Activated CD4-positive, alpha-beta T cell treated with anti-CD3 and anti-CD28 coated beads, Interleukin-2, amount 10 ng/mL, durations not matched to agents 7 days and 5 days (primary cell): ENCODE measurements around the gene RAB3IL1. TPM values are rescaled to one million over a fixed set of nuclear protein-coding genes. Genes with fewer than 3 reads are reported as not detected.

Experiments used
- CTCF ChIA-PET: fragments of 350-600 bp; sonication (Branson Sonifier 250); formaldehyde crosslinking; loops from one replicate; lab custom pipeline; 2021; ENCODE audit warnings: antibody characterized with exemption; lab: Charles Lee
- POLR2A ChIA-PET: fragments of 350-600 bp; sonication (Branson Sonifier 250); formaldehyde crosslinking; loops from one replicate; lab custom pipeline; 2021; ENCODE audit warnings: antibody characterized with exemption; lab: Charles Lee
- DNase-seq: peaks from one replicate; pipeline ENCODE4 v3.0.0-alpha.2; 2020
- H3K27ac Mint-ChIP-seq: one replicate; pipeline ENCODE4 v1.8.0; 2021; ENCODE audit warnings: mild to moderate bottlenecking, moderate library complexity, mixed read lengths
- H3K27me3 Mint-ChIP-seq: one replicate; pipeline ENCODE4 v1.8.0; 2021; ENCODE audit warnings: mixed read lengths
- H3K36me3 Mint-ChIP-seq: one replicate; pipeline ENCODE4 v1.8.0; 2021; ENCODE audit warnings: low read depth, mixed read lengths
- H3K4me1 Mint-ChIP-seq: one replicate; pipeline ENCODE4 v1.8.0; 2021; ENCODE audit warnings: mixed read lengths
- H3K4me3 Mint-ChIP-seq: one replicate; pipeline ENCODE4 v1.8.0; 2021; ENCODE audit warnings: mild to moderate bottlenecking, moderate library complexity, mixed read lengths
- H3K9me3 Mint-ChIP-seq: one replicate; pipeline ENCODE4 v1.8.0; 2021; ENCODE audit warnings: mixed read lengths
- total RNA-seq, 2 experiments: library from RNA; stranded (reverse); gene quantifications; one replicate each; pipeline ENCODE4 v1.2.3, GENCODE V29; 2021

The RAB3IL1 gene
- total RNA-seq, 2 experiments from 2014 or later, result not detected

DNA sequence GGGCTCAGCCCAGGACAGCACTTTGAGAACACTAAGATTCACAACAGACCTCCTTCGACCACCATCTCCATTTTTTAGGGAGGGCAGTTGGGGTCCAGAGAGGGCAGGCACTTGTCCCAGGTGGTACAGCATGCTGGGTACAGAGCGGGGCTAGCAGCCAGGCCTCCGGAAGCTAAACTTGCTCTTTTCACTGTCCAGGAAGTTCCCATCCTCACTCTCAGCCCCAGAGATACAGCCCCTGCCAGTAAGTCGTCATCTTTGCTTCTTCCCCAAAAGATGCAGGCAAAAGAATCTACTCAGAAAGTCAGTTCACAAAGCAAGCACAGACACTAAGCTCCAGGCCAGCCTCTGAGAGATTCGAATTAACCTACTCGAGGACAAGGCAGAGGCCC lies 6.7 kb upstream of the RAB3IL1 start:
- Mint-ChIP-seq H3K4me1 (no peaks in the 10 kb centered on the region), H3K36me3 (no peaks in the 10 kb centered on the region), H3K4me3 (no peak overlapping the region), H3K27me3 (peaks cover 11% of the 10 kb centered on the region), H3K9me3 (no peaks in the 10 kb centered on the region), H3K27ac (no peak overlapping the region)
- ChIA-PET CTCF (interaction anchor here (2.0 kb wide), 1 partner anchor 23 kb away, joined by 6 read pairs; no protein-coding TSS in a partner anchor), POLR2A (no interaction called here)
- no peak for DNase-seq

DNA sequence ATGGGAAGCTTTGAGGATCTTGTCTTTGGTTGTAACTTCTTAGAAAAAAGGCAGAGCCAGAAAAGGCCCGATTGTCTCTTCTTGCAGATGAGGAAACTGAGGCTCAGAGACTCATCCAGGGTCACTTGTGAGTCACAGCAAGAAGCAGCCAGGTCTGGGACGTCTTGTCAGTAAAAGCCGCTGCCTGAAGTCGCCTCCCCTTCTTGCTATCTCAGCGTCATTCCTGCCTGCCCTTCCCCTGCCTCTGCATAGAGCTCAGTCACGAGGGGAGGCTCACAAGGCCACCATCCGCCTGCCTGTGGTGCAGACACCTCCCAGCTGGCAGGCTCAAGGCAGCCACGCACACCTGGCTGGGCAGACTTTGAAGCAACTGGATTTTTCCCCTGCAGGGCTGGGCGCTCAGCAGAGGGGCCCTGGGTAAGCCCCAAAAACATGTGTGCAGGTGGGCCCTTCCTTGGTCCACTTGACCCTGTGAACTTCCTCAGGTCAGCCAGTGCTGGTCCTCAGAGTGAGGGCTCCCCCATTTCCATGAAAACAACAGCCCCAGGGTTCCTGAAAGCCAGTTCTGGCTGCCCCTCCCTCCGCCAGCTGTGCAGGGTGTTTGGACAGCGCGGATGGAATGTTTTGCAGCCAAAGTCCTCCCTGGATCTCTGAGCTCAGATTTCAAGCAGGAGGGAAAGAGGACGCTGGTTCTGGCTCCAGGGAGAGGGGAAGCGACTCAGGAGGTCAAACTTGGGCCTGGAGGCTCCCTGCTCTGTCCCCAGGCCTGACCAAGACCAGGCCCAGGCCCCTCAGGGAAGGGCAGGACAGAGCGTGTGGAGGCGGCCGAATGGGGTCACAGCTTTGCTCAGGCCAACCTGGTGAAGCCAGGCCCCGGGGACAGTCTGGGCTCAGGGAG lies 6.0 kb upstream of the RAB3IL1 start:
- ChIA-PET POLR2A (no interaction called here), CTCF (interaction anchor here (1.5 to 2.0 kb wide), 2 partner anchors 24 to 53 kb away, joined by 4 to 6 read pairs; no protein-coding TSS in a partner anchor)
- no peak for DNase-seq
- no peaks in the 10 kb centered on the region for H3K9me3 Mint-ChIP-seq
- peaks cover 18% of the 10 kb centered on the region for H3K27me3 Mint-ChIP-seq
- peaks cover under 1% of the 10 kb centered on the region for H3K4me1 Mint-ChIP-seq
- no peak overlapping the region for H3K27ac Mint-ChIP-seq
- no peaks in the 10 kb centered on the region for H3K36me3 Mint-ChIP-seq
- no peak overlapping the region for H3K4me3 Mint-ChIP-seq

- Mint-ChIP-seq H3K36me3 (no peaks in the 10 kb centered on the region), H3K4me1 (peaks cover 9% of the 10 kb centered on the region), H3K9me3 (no peaks in the 10 kb centered on the region), H3K27ac (no peak overlapping the region), H3K27me3 (peaks cover 26% of the 10 kb centered on the region), H3K4me3 (no peak overlapping the region)
- CTCF ChIA-PET, result interaction anchor here (1.5 to 2.0 kb wide), 2 partner anchors 25 to 52 kb away, joined by 4 to 6 read pairs; no protein-coding TSS in a partner anchor
- POLR2A ChIA-PET, result no interaction called here
- no peak for DNase-seq
Observed at GRCh38 chr11:61922539-61922938, 5.2 kb upstream of the RAB3IL1 start.

DNA sequence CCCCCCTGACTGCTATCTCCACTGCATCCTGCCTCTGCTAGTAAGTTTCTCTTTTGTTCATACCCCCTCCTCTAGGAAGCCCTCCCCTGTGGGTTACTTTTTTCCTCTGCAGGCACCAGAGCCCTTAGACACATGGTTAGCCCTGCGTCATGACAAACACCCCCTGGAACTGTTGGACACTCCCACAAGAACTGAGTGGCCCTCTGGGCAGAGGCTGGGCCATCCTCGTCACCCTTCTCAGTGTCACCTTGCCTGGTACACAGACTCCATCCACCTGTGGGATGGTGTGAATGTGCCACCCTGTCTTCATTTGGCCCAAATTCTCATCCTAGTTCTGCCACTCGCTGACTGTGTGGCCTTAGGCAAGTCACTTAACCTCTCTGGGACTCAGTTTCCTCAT lies 4.1 kb upstream of the RAB3IL1 start:
- Mint-ChIP-seq H3K4me3 (no peak overlapping the region), H3K9me3 (no peaks in the 10 kb centered on the region), H3K4me1 (peaks cover 9% of the 10 kb centered on the region), H3K36me3 (no peaks in the 10 kb centered on the region), H3K27me3 (peaks cover 31% of the 10 kb centered on the region), H3K27ac (no peak overlapping the region)
- no peak for DNase-seq
- ChIA-PET CTCF (no interaction called here), POLR2A (no interaction called here)

GRCh38 chr11:61919705-61920631 lies 2.6 kb upstream of the RAB3IL1 start:
- H3K9me3 Mint-ChIP-seq, result no peaks in the 10 kb centered on the region
- CTCF ChIA-PET, result interaction anchor here (0.6 to 1.8 kb wide), 4 partner anchors 9 to 41 kb away, joined by 3 to 7 read pairs (median 4); no protein-coding TSS in a partner anchor
- POLR2A ChIA-PET, result interaction anchor here (0.7 kb wide), 1 partner anchor 75 kb away, joined by 3 read pairs; no protein-coding TSS in a partner anchor
- H3K4me3 Mint-ChIP-seq, result no peak overlapping the region
- H3K27me3 Mint-ChIP-seq, result peaks cover 40% of the 10 kb centered on the region
- H3K4me1 Mint-ChIP-seq, result peaks cover 9% of the 10 kb centered on the region
- no peak overlapping the region for H3K27ac Mint-ChIP-seq
- no peaks in the 10 kb centered on the region for H3K36me3 Mint-ChIP-seq
- DNase-seq, result no peak

DNA sequence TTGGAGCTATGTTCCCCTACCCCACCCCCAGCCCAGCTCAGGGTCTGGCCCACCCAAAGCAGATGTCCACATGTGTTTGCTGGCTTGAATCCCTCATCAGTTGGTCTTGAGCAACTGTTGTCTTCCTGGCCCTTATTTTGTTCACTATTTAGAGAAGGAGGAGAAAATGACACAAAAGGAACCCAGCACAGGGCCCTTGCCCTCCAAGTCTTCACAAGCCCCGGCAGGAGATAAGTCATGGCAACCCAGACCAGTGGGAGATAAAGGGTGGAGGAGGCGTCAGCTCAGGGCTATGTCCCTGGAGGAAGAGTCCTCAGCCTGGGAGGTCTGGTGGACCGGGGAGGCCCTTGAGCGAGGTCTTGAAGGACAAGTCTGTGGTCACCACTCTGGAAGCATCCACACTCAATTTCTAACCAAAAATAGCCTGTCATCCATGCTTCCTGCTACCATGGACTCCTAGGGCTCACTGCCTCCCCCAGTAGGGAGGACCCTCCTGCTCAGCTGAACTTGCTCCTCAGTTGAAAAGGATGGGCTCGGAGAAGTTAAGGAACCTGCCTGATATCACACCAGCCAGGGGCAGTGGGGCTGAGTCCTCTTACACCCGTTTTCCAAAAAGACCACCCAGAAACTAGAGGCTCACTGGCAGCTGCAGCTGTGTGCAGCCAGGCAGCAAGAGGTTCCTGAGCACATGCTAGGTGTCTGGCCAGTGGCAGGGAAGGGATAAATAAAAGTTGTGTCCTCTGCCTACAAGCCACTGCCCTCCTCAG lies 1.8 kb upstream of the RAB3IL1 start:
- no peaks in the 10 kb centered on the region for H3K9me3 Mint-ChIP-seq
- H3K4me1 Mint-ChIP-seq, result peaks cover 9% of the 10 kb centered on the region
- no peak overlapping the region for H3K27ac Mint-ChIP-seq
- ChIA-PET CTCF (interaction anchor here (0.9 to 1.8 kb wide), 4 partner anchors 10 to 21 kb away, joined by 3 to 7 read pairs (median 3); no protein-coding TSS in a partner anchor), POLR2A (interaction anchor here (0.7 kb wide), 1 partner anchor 74 kb away, joined by 3 read pairs; no protein-coding TSS in a partner anchor)
- DNase-seq, result no peak
- no peak overlapping the region for H3K4me3 Mint-ChIP-seq
- H3K36me3 Mint-ChIP-seq, result no peaks in the 10 kb centered on the region
- H3K27me3 Mint-ChIP-seq, result peaks cover 41% of the 10 kb centered on the region

DNA sequence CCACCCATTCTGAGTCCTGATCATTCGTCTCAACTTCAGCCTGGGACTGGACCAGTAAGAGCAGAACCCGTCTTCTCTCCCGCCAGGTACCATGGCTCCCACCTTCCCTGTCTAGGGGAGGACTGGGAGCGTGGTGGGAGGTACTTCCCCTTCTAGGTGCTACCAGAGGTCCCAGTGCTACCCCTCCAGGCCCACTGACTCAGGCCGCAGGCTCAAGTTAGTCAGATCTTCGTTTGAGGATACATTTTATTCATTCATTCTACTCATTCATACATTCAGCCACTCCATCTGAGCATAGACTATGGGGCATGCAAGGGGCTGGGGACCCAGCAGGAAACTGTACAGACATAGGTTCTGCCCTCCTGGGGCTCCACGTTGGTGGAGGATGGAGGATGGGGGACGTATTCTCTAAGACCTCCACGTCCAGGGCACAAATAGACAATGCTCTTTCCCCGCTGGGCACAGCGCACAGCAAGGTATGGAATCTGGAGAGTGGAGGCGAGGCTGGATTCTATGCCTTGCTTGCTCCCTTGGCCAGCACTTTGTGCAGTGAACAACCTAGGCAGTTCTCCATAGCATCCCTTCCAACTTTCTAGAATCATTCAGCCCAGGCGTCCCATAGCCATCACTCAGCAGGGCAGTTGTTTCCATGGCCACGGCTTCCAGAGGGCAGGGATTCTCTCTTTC lies 1.0 kb upstream of the RAB3IL1 start:
- Mint-ChIP-seq H3K9me3 (no peaks in the 10 kb centered on the region), H3K27ac (no peak overlapping the region), H3K36me3 (no peaks in the 10 kb centered on the region), H3K4me3 (no peak overlapping the region), H3K27me3 (peaks cover 41% of the 10 kb centered on the region), H3K4me1 (peaks cover 9% of the 10 kb centered on the region)
- DNase-seq, result no peak
- ChIA-PET POLR2A (no interaction called here), CTCF (interaction anchor here (0.9 kb wide), 1 partner anchor 20 kb away, joined by 3 read pairs; no protein-coding TSS in a partner anchor)

- Mint-ChIP-seq H3K4me3 (no peak overlapping the region), H3K27me3 (peaks cover 41% of the 10 kb centered on the region), H3K9me3 (no peaks in the 10 kb centered on the region), H3K27ac (no peak overlapping the region), H3K36me3 (no peaks in the 10 kb centered on the region), H3K4me1 (peaks cover 9% of the 10 kb centered on the region)
- DNase-seq, result no peak
- ChIA-PET CTCF (interaction anchor here (1.0 kb wide), 1 partner anchor 10 kb away, joined by 3 read pairs; no protein-coding TSS in a partner anchor), POLR2A (no interaction called here)
Observed at GRCh38 chr11:61916737-61917333, 531 bp downstream of the RAB3IL1 start.

- no peaks in the 10 kb centered on the region for H3K9me3 Mint-ChIP-seq
- H3K36me3 Mint-ChIP-seq, result no peaks in the 10 kb centered on the region
- H3K4me1 Mint-ChIP-seq, result peaks cover 9% of the 10 kb centered on the region
- CTCF ChIA-PET, result interaction anchor here (0.9 to 2.0 kb wide), 4 partner anchors 11 to 167 kb away, joined by 3 to 8 read pairs (median 3); no protein-coding TSS in a partner anchor
- no peak for DNase-seq
- no peak overlapping the region for H3K4me3 Mint-ChIP-seq
- POLR2A ChIA-PET, result no interaction called here
- H3K27ac Mint-ChIP-seq, result no peak overlapping the region
- H3K27me3 Mint-ChIP-seq, result peaks cover 36% of the 10 kb centered on the region
Observed at GRCh38 chr11:61914471-61915171, 2.7 kb downstream of the RAB3IL1 start.

- Mint-ChIP-seq H3K4me3 (no peak overlapping the region), H3K9me3 (no peaks in the 10 kb centered on the region), H3K27ac (no peak overlapping the region), H3K27me3 (peaks cover 31% of the 10 kb centered on the region), H3K36me3 (no peaks in the 10 kb centered on the region), H3K4me1 (peaks cover 9% of the 10 kb centered on the region)
- no peak for DNase-seq
- POLR2A ChIA-PET, result no interaction called here
- CTCF ChIA-PET, result interaction anchor here (1.0 kb wide), 2 partner anchors 23 to 168 kb away, joined by 3 read pairs; no protein-coding TSS in a partner anchor
Observed at GRCh38 chr11:61913699-61914395, 3.5 kb downstream of the RAB3IL1 start.
